ENCODE data around the gene TRIM2. TPM values are rescaled to one million over a fixed set of nuclear protein-coding genes. Genes with fewer than 3 reads are reported as not detected.

TRIM2 gene
- total and polyA plus RNA-seq, 2 of the 8 experiments (the other 6 are each of a cell fraction or from before 2014, with no cell fraction given), result 34.0 to 59.8 TPM

DNA sequence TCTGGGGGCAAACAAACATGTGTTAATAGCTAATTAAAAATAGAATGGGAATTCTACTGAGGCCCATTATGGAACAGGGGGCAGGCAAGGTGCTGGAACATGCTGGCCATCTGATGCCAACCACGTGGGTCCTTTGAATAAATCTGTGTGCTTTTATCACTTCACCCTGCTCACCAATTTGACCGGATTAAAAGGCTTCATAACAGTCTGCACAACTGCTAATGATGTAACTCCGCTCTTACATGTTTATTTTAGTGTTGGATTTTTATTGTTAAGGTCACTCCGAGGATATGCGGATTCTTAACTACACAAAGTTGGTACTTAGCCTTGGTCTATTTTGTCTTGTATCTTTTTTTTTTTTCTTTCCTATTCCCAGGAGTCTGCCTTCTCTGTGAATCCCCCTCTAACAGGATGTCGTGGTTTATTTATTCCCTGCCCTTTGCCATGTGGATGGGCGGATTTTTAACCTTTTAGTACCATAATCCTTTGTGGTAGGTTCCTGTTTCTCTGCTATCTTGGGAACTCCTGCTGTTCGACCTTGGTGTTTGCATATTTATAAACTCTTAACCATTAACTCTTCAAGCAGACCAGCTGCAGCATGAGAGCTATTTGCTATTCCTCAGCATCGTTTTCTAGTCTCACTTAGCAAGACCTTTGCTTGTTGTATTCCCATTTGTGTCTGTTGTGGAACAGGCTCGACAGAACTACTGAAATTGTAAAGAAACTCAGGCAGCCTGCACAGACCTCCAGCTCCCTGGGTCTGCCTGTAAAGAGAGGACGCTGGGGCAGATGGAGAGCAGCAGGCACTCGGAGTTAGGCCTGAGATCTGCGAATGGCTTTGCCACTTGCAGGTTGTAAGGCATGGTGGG is 38.0 kb downstream of the TRIM2 start:
- POLR2A ChIA-PET (ENCODE audit: partially characterized antibody), result interaction anchor here (0.8 to 1.6 kb wide), 5 partner anchors 9 to 18 kb away, joined by 3 to 4 read pairs (median 4); no protein-coding TSS in a partner anchor
- H3K18ac ChIP-seq (ENCODE audit: extremely low read depth, low read length), result peak overlapping the region; percentile 21; the same call in 1 of the 2 replicates
- no peak overlapping the region for H3K14ac ChIP-seq (ENCODE audit: insufficient read length)
- no peak overlapping the region for H2BK120ac ChIP-seq (replicated peaks; ENCODE audit: low read depth, low read length)
- no peak overlapping the region for H2BK5ac ChIP-seq (ENCODE audit: low read depth, low read length)
- no peaks in the 10 kb centered on the region for H3K9me3 ChIP-seq (ENCODE audit: insufficient read depth in 2 of 2, low read depth in 1 of 2, low read length in 1 of 2)
- H3K79me2 ChIP-seq (ENCODE audit: control insufficient read depth in 1 of 2, insufficient read depth in 2 of 2, low read length in 2 of 2), result no peaks in the 10 kb centered on the region
- no peak overlapping the region for H2AFZ ChIP-seq (ENCODE audit: low read length)
- no peak overlapping the region for H3K4me3 ChIP-seq (ENCODE audit: extremely low read depth in 1 of 4, insufficient read depth in 2 of 4, low read depth in 3 of 4, low read length in 4 of 4)
- peaks cover 0 to 14% (median 7%) of the 10 kb centered on the region in 4 experiments; a peak in 6 of 7 replicates for H3K4me1 ChIP-seq (replicated peaks in 1 of 4; ENCODE audit: control insufficient read depth in 3 of 4, insufficient read depth in 4 of 4, low read length in 3 of 4)
- DNase-seq (ENCODE audit: low read depth in 1 of 2, low spot score in 2 of 2) (no peak), FAIRE-seq (peak; percentile 36)
- H2BK15ac ChIP-seq (ENCODE audit: low read length), result 0 out of 2 replicates have a peak overlapping the region, but pooled peaks have one; percentile 18
- CTCF ChIA-PET (ENCODE audit: partially characterized antibody), result interaction anchor here (0.5 to 1.3 kb wide), 4 partner anchors 8 to 104 kb away, joined by 3 to 4 read pairs (median 4); no protein-coding TSS in a partner anchor
- H4K5ac ChIP-seq (ENCODE audit: insufficient read length, low read depth, low read length), result no peak overlapping the region
- no peaks in the 10 kb centered on the region; the same call in 1 of the 2 replicates for H3K23me2 ChIP-seq (ENCODE audit: low read depth, low read length)
- peak overlapping the region; percentile 51; the same call in 1 of the 2 replicates for H2BK12ac ChIP-seq (ENCODE audit: low read depth, low read length)
- H3K79me1 ChIP-seq (ENCODE audit: low read depth, low read length), result peaks cover 2% of the 10 kb centered on the region; the same call in 1 of the 2 replicates
- no peak overlapping the region for H3K9ac ChIP-seq (replicated peaks in 1 of 4; ENCODE audit: extremely low read depth in 1 of 4, low read depth in 3 of 4, low read length in 3 of 4)
- H4K91ac ChIP-seq (replicated peaks; ENCODE audit: insufficient read length, low read length), result no peak overlapping the region
- no peak overlapping the region for H2AK5ac ChIP-seq (ENCODE audit: low read depth, low read length)
- no peak overlapping the region for H3K23ac ChIP-seq (ENCODE audit: insufficient read length)
- H4K8ac ChIP-seq (ENCODE audit: extremely low read depth, insufficient read depth, low read length), result no peak overlapping the region
- no peaks in the 10 kb centered on the region for H3K27me3 ChIP-seq (replicated peaks in 1 of 4; ENCODE audit: control insufficient read depth in 3 of 4, extremely low read depth in 1 of 4, insufficient read depth in 3 of 4, low read length in 3 of 4)
- no peak overlapping the region for H3K56ac ChIP-seq (replicated peaks; ENCODE audit: insufficient read length, low read depth, low read length)
- WGBS, 2 experiments (ENCODE audit: extremely low coverage in 1 of 2, insufficient coverage in 1 of 2, insufficient read length in 1 of 2, insufficient replicate concordance in 2 of 2, low coverage in 1 of 2, low lambda C conversion rate in 2 of 2, missing lambda C conversion rate in 1 of 2), result 68% methylated on average over 13 of the region's 13 CpGs; no CpG with 5 or more reads in 1 of the 2 experiments
- H4K20me1 ChIP-seq (replicated peaks in 1 of 2; ENCODE audit: control insufficient read depth in 1 of 2, insufficient read depth in 2 of 2, low read length in 2 of 2), result no peaks in the 10 kb centered on the region
- no peaks in the 10 kb centered on the region for H3K36me3 ChIP-seq (ENCODE audit: control insufficient read depth in 2 of 4, insufficient read depth in 4 of 4, low read length in 3 of 4)
- H3K27ac ChIP-seq (ENCODE audit: low read depth, low read length), result no peak overlapping the region
- H3K4ac ChIP-seq (replicated peaks; ENCODE audit: insufficient read length, low read depth, low read length), result no peak overlapping the region
- no peak overlapping the region for H3K4me2 ChIP-seq (ENCODE audit: insufficient read depth in 1 of 2, low read depth in 2 of 2, low read length in 2 of 2)
- peak overlapping the region; percentile 9; the same call in 1 of the 2 replicates for H2BK20ac ChIP-seq (ENCODE audit: low read length)
- TF ChIP-seq TEAD4 (IDR thresholded peaks at IDR 0.05; ENCODE audit: low read depth, low read length) (no peak), SAP30 (IDR thresholded peaks at IDR 0.05; ENCODE audit: insufficient read depth, insufficient replicate concordance, low read length) (no peak), SUZ12 (IDR thresholded peaks at IDR 0.05; ENCODE audit: low read length) (no peak), NANOG (IDR thresholded peaks at IDR 0.05; ENCODE audit: insufficient read depth, low read depth, low read length, poor library complexity, severe bottlenecking) (no peak), POU5F1 (IDR thresholded peaks at IDR 0.05; ENCODE audit: low read depth, low read length) (no peak), ASH2L (IDR thresholded peaks at IDR 0.05; ENCODE audit: low read length) (no peak), CEBPB (IDR thresholded peaks at IDR 0.05; ENCODE audit: low read depth, low read length) (no peak), KDM4A (IDR thresholded peaks at IDR 0.05; ENCODE audit: low read depth, low read length, severe bottlenecking) (no peak)
- TF ChIP-seq, protein P1, sequence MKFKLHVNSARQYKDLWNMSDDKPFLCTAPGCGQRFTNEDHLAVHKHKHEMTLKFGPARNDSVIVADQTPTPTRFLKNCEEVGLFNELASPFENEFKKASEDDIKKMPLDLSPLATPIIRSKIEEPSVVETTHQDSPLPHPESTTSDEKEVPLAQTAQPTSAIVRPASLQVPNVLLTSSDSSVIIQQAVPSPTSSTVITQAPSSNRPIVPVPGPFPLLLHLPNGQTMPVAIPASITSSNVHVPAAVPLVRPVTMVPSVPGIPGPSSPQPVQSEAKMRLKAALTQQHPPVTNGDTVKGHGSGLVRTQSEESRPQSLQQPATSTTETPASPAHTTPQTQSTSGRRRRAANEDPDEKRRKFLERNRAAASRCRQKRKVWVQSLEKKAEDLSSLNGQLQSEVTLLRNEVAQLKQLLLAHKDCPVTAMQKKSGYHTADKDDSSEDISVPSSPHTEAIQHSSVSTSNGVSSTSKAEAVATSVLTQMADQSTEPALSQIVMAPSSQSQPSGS (IDR thresholded peaks at IDR 0.05; ENCODE audit: low read length), result no peak
